Measurements from ENCODE around the gene APOBEC3A.
"Not testable (repeated sequence)": the region's sequence is repeated elsewhere in the genome, so short reads cannot be mapped to it uniquely, and the experiment has no call there.

The APOBEC3A gene

GRCh38 chr22:39007177-39007576, 49.8 kb downstream of the APOBEC3A start:
- Histone ChIP-seq H3K79me2 (ENCODE audit: insufficient read depth, low read length) (no peaks in the 10 kb centered on the region), H3K4me3 (ENCODE audit: low read depth, low read length, poor library complexity, severe bottlenecking) (no peak overlapping the region), H3K4me1 (ENCODE audit: insufficient read depth, low read length, severe bottlenecking) (no peaks in the 10 kb centered on the region), H3K9me3 (ENCODE audit: low read length) (no peaks in the 10 kb centered on the region), H4K20me1 (ENCODE audit: insufficient read depth, low read length) (no peaks in the 10 kb centered on the region), H3K27ac (ENCODE audit: low read depth, low read length, poor library complexity, severe bottlenecking) (no peak overlapping the region), H3K9me2 (ENCODE audit: low read depth, low read length) (no peaks in the 10 kb centered on the region), H3K36me3 (ENCODE audit: insufficient read depth, low read length) (no peaks in the 10 kb centered on the region), H3F3A (ENCODE audit: insufficient read depth, low read length) (no peaks in the 10 kb centered on the region), H3K27me3 (ENCODE audit: insufficient read depth, low read length) (no peaks in the 10 kb centered on the region), H3K9ac (ENCODE audit: low read length) (no peak overlapping the region), H2AFZ (ENCODE audit: low read length) (no peak overlapping the region), H3K4me2 (ENCODE audit: low read length) (no peak overlapping the region)
- TF ChIP-seq, protein P1, sequence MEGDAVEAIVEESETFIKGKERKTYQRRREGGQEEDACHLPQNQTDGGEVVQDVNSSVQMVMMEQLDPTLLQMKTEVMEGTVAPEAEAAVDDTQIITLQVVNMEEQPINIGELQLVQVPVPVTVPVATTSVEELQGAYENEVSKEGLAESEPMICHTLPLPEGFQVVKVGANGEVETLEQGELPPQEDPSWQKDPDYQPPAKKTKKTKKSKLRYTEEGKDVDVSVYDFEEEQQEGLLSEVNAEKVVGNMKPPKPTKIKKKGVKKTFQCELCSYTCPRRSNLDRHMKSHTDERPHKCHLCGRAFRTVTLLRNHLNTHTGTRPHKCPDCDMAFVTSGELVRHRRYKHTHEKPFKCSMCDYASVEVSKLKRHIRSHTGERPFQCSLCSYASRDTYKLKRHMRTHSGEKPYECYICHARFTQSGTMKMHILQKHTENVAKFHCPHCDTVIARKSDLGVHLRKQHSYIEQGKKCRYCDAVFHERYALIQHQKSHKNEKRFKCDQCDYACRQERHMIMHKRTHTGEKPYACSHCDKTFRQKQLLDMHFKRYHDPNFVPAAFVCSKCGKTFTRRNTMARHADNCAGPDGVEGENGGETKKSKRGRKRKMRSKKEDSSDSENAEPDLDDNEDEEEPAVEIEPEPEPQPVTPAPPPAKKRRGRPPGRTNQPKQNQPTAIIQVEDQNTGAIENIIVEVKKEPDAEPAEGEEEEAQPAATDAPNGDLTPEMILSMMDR (IDR thresholded peaks at IDR 0.05; ENCODE audit: low read length) = no peak
- TF ChIP-seq EZH2 (IDR thresholded peaks at IDR 0.05; ENCODE audit: borderline replicate concordance, low read length) = no peak

DNA sequence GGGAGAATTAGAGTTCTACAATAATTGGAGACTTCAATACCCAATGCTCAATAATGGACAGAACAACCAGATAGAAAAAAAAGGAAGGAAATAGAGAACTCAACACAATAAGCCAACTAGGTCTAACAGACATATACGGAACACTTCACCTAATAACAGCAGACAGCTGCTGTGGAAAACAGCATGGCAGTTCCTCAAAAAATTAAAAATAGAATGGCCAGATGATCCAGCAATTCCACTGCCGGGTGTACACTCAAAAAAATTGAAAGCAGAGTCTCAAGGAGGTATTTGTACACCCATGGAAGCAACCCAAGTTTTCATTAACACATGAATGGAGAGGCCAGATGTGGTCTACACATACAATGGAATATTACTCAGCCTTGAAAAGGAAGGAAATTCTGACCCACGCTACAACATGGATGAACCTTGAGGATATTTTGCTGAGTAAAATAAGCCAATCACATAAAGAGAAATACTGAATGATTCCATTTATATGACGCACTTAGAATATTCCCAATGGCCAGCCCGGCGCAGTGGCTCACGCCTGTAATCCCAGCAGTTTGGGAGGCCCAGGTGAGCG, 51.0 kb downstream of the APOBEC3A start:
- H3K9ac ChIP-seq (ENCODE audit: low read length); H3K79me2 ChIP-seq (ENCODE audit: insufficient read depth, low read length); H3K27me3 ChIP-seq (ENCODE audit: insufficient read depth, low read length); H2AFZ ChIP-seq (ENCODE audit: low read length); H3F3A ChIP-seq (ENCODE audit: insufficient read depth, low read length); H3K4me3 ChIP-seq (ENCODE audit: low read depth, low read length, poor library complexity, severe bottlenecking); H3K4me2 ChIP-seq (ENCODE audit: low read length); H3K9me3 ChIP-seq (ENCODE audit: low read length); H3K27ac ChIP-seq (ENCODE audit: low read depth, low read length, poor library complexity, severe bottlenecking); H3K36me3 ChIP-seq (ENCODE audit: insufficient read depth, low read length); H3K4me1 ChIP-seq (ENCODE audit: insufficient read depth, low read length, severe bottlenecking); H4K20me1 ChIP-seq (ENCODE audit: insufficient read depth, low read length); H3K9me2 ChIP-seq (ENCODE audit: low read depth, low read length): not testable (repeated sequence)

DNA sequence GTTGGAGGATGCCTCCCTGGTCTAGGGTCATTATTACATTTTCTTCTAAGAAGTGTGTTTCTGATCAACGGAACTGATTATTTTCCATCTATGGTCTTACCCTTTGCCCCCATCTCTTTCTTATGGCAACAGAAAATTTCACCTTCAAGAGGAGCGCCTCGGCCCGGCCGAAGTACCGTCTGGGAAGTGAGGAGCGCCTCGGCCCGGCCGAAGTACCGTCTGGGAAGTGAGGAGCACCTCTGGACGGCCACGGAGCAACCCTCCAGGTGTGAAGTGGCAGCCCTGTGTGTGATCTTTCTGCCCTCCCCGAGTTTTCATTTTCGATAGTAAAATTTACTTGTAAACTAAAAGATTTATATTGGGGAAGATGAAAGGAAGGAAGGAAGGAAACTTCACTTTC, 53.5 kb downstream of the APOBEC3A start:
- no peak overlapping the region for H2AFZ ChIP-seq (ENCODE audit: low read length)
- H4K20me1 ChIP-seq (ENCODE audit: insufficient read depth, low read length) = no peaks in the 10 kb centered on the region
- TF ChIP-seq EZH2 (IDR thresholded peaks at IDR 0.05; ENCODE audit: borderline replicate concordance, low read length) = no peak
- TF ChIP-seq, protein P1 (IDR thresholded peaks at IDR 0.05; ENCODE audit: low read length) = no peak
- no peak overlapping the region for H3K27ac ChIP-seq (ENCODE audit: low read depth, low read length, poor library complexity, severe bottlenecking)
- no peak overlapping the region for H3K9ac ChIP-seq (ENCODE audit: low read length)
- no peak overlapping the region for H3K4me2 ChIP-seq (ENCODE audit: low read length)
- no peaks in the 10 kb centered on the region for H3F3A ChIP-seq (ENCODE audit: insufficient read depth, low read length)
- no peaks in the 10 kb centered on the region for H3K4me1 ChIP-seq (ENCODE audit: insufficient read depth, low read length, severe bottlenecking)
- no peaks in the 10 kb centered on the region for H3K27me3 ChIP-seq (ENCODE audit: insufficient read depth, low read length)
- no peaks in the 10 kb centered on the region for H3K9me2 ChIP-seq (ENCODE audit: low read depth, low read length)
- H3K4me3 ChIP-seq (ENCODE audit: low read depth, low read length, poor library complexity, severe bottlenecking) = no peak overlapping the region
- no peaks in the 10 kb centered on the region for H3K79me2 ChIP-seq (ENCODE audit: insufficient read depth, low read length)
- H3K36me3 ChIP-seq (ENCODE audit: insufficient read depth, low read length) = no peaks in the 10 kb centered on the region
- H3K9me3 ChIP-seq (ENCODE audit: low read length) = no peaks in the 10 kb centered on the region

All from OCI-LY1 (cell line).